Hepatocyte (in vitro differentiated cells): ENCODE results near the gene ZSCAN32. TPM values are rescaled to one million over a fixed set of nuclear protein-coding genes. Genes with fewer than 3 reads are reported as not detected.

Source experiments
- DNase-seq: peaks from one replicate; pipeline ENCODE4 v3.0.0-alpha.2; 2016; ENCODE audit warnings: low spot score
- H2AFZ ChIP-seq: fragments of 200-600 bp; sonication (generic); 2 replicates; pipeline ENCODE4 v1.6.0; 2016; ENCODE audit warnings: antibody characterized with exemption, mild to moderate bottlenecking
- H3K27ac ChIP-seq: fragments of 200-600 bp; sonication (generic); 2 replicates; pipeline ENCODE4 v1.5.1; 2016; ENCODE audit warnings: mild to moderate bottlenecking
- H3K27me3 ChIP-seq: fragments of 200-600 bp; sonication (generic); 2 replicates; pipeline ENCODE4 v1.6.1; 2016
- H3K36me3 ChIP-seq: fragments of 200-600 bp; sonication (generic); replicated peaks from 2 replicates; pipeline ENCODE4 v1.5.1; 2016; ENCODE audit warnings: low read depth; ENCODE audit not compliant: insufficient read depth
- H3K4me1 ChIP-seq: fragments of 200-600 bp; sonication (generic); 2 replicates; pipeline ENCODE4 v1.5.1; 2016; ENCODE audit warnings: mild to moderate bottlenecking, moderate library complexity; ENCODE audit not compliant: insufficient read depth
- H3K4me2 ChIP-seq: fragments of 200-600 bp; sonication (generic); 2 replicates; pipeline ENCODE4 v1.6.0; 2016
- H3K4me3 ChIP-seq: fragments of 200-600 bp; sonication (generic); 2 replicates; pipeline ENCODE4 v1.5.1; 2016; ENCODE audit warnings: mild to moderate bottlenecking
- H3K79me2 ChIP-seq: fragments of 200-600 bp; sonication (generic); 2 replicates; pipeline ENCODE4 v1.6.0; 2017; ENCODE audit warnings: mild to moderate bottlenecking
- H3K9me2 ChIP-seq: fragments of 200-600 bp; sonication (generic); replicated peaks from 2 replicates; pipeline ENCODE4 v1.6.0; 2017; ENCODE audit warnings: mild to moderate bottlenecking; ENCODE audit not compliant: insufficient read depth
- H3K9me3 ChIP-seq: fragments of 200-600 bp; sonication (generic); 2 replicates; pipeline ENCODE4 v1.5.1; 2016; ENCODE audit warnings: low read depth, mild to moderate bottlenecking
- H4K20me1 ChIP-seq: fragments of 200-600 bp; sonication (generic); 2 replicates; pipeline ENCODE4 v1.6.0; 2016; ENCODE audit warnings: mild to moderate bottlenecking; ENCODE audit not compliant: insufficient read depth, poor library complexity, severe bottlenecking
- EZH2 ChIP-seq: fragments of 200-600 bp; sonication (generic); IDR thresholded peaks from 2 replicates; pipeline ENCODE4 v1.6.1; 2016; ENCODE audit warnings: antibody characterized with exemption, mild to moderate bottlenecking, borderline replicate concordance
- EZH2phosphoT487 ChIP-seq: fragments of 200-600 bp; sonication (generic); IDR thresholded peaks from one replicate; pipeline ENCODE4 v1.6.1; 2018; ENCODE audit warnings: antibody characterized with exemption, mild to moderate bottlenecking, low read depth, moderate library complexity; ENCODE audit not compliant: unreplicated experiment, severe bottlenecking
- WGBS: methylation state at CpG from one replicate; pipeline ENCODE4 v1.1.6; 2016; ENCODE audit warnings: low lambda C conversion rate; ENCODE audit errors: missing lambda C conversion rate; 5-methylcytosine and 5-hydroxymethylcytosine counted together
- polyA plus RNA-seq: library from polyadenylated mRNA; unstranded; fragments of >200 nt; fragmentation: Nextera tagmentation; extraction: Ambion mirVana; gene quantifications from 2 replicates; pipeline ENCODE4 v1.2.1, GENCODE V29; 2016
- total RNA-seq: library from RNA; depleted of rRNA; stranded (reverse); fragments of >200 nt; gene quantifications from 2 replicates; pipeline ENCODE4 v1.2.3, GENCODE V29; 2014
- TF ChIP-seq, protein P1 (sequence below): fragments of 200-600 bp; sonication (generic); IDR thresholded peaks from 2 replicates; pipeline ENCODE4 v1.5.1; 2016; ENCODE audit warnings: antibody characterized with exemption, mild to moderate bottlenecking; ENCODE audit not compliant: poor library complexity

Gene ZSCAN32
- total and polyA plus RNA-seq, 2 experiments from 2014 or later, result 6.5 to 9.7 TPM

DNA sequence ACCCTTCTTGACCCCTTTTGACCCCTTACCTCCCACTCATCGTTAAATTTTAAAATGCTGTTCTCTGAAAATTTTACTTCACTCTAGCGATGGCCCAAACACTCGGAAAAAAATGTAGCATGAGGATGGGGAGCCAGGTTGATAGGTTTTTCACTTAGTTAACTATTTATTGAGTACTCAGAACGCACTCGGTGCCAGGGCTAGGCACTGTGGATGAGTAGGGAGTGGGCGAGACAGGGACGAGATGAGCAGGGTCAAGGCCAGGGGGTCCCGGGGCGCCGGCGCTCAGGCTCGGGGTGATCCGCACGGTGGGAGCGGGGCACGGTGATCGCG is 392 bp downstream of the ZSCAN32 start:
- peaks cover 4% of the 10 kb centered on the region for H3K36me3 ChIP-seq
- peak overlapping the region; percentile 79 for H3K27ac ChIP-seq
- H4K20me1 ChIP-seq, result no peaks in the 10 kb centered on the region
- 2% methylated on average over 15 of the region's 18 CpGs for WGBS
- peaks cover 15% of the 10 kb centered on the region for H3K9me3 ChIP-seq
- DNase-seq, result no peak
- H3K4me3 ChIP-seq, result peak overlapping the region; percentile 65
- H2AFZ ChIP-seq, result peak overlapping the region; percentile 77
- no peaks in the 10 kb centered on the region for H3K27me3 ChIP-seq
- TF ChIP-seq, protein P1, sequence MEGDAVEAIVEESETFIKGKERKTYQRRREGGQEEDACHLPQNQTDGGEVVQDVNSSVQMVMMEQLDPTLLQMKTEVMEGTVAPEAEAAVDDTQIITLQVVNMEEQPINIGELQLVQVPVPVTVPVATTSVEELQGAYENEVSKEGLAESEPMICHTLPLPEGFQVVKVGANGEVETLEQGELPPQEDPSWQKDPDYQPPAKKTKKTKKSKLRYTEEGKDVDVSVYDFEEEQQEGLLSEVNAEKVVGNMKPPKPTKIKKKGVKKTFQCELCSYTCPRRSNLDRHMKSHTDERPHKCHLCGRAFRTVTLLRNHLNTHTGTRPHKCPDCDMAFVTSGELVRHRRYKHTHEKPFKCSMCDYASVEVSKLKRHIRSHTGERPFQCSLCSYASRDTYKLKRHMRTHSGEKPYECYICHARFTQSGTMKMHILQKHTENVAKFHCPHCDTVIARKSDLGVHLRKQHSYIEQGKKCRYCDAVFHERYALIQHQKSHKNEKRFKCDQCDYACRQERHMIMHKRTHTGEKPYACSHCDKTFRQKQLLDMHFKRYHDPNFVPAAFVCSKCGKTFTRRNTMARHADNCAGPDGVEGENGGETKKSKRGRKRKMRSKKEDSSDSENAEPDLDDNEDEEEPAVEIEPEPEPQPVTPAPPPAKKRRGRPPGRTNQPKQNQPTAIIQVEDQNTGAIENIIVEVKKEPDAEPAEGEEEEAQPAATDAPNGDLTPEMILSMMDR, result no peak
- TF ChIP-seq EZH2phosphoT487 (no peak), EZH2 (no peak)
- H3K79me2 ChIP-seq, result peaks cover 52% of the 10 kb centered on the region
- H3K4me2 ChIP-seq, result peak overlapping the region; percentile 88
- H3K9me2 ChIP-seq, result no peaks in the 10 kb centered on the region
- H3K4me1 ChIP-seq, result peaks cover 6% of the 10 kb centered on the region

DNA sequence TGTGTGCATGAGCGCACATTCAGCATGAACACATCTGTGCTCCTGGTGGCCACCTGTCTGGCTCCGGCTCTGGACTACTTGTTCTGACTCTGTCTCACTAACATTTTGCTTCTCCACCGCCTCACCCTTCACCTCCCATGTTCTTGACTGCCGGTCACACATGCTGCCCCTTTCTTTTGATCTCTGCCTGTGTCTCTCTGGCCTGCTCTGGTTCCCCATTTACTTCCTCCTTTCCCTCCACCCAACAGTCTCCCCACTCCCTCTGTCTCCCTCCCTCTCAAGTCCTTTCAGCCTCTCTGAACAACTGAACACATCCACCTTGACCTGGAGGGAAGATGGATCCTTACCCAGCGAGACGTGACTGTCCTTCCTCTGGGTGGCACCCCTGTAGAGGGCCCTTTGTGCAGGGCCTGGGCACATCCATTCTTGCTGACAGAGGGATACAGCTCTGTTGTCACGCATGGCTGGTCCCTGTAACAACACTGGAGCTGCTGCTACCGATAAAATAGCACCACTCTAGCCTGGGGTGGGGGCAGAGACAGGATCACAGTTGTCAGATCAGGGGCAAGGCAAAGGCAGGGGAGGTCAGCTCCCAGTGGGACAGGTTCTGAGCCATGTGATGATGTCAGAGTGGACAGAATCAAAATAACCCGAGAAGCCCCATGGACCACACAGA is 11.0 kb downstream of the ZSCAN32 start:
- peaks cover 14% of the 10 kb centered on the region for H3K36me3 ChIP-seq
- DNase-seq, result no peak
- no peak overlapping the region for H2AFZ ChIP-seq
- H3K9me3 ChIP-seq, result peaks cover 13% of the 10 kb centered on the region
- no peak overlapping the region for H3K4me3 ChIP-seq
- no peak overlapping the region for H3K4me2 ChIP-seq
- no peaks in the 10 kb centered on the region for H3K4me1 ChIP-seq
- 90% methylated on average over 9 of the region's 9 CpGs for WGBS
- no peaks in the 10 kb centered on the region for H3K27me3 ChIP-seq
- no peaks in the 10 kb centered on the region for H3K9me2 ChIP-seq
- no peaks in the 10 kb centered on the region for H4K20me1 ChIP-seq
- H3K79me2 ChIP-seq, result peaks cover 7% of the 10 kb centered on the region
- no peak overlapping the region for H3K27ac ChIP-seq
- TF ChIP-seq, protein P1, result no peak
- no peak for TF ChIP-seq EZH2

DNA sequence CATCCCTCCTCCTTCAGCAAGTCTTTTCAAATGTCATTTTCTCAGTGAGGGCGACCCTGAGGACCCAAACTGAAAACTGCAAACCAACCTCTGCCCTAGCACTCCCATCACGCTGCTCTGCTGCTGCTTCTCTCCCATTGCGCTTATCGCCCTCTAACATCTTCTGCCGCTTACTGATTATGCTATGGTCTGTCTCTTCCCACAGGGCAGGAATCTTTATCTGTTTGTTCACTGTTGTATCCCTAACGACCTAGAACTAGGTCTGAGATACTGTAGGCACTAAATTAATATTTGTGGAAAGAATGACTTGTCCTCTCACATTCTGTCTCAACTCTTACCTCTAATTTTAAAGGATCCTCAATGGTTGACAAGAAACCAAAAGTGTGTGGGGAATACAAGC is 12.5 kb downstream of the ZSCAN32 start:
- TF ChIP-seq EZH2phosphoT487, result no peak
- TF ChIP-seq EZH2, result no peak
- TF ChIP-seq, protein P1, result no peak
- no peak for DNase-seq
- Histone ChIP-seq H3K9me2 (no peaks in the 10 kb centered on the region), H3K4me2 (no peak overlapping the region), H3K4me1 (no peaks in the 10 kb centered on the region), H3K27me3 (no peaks in the 10 kb centered on the region), H4K20me1 (no peaks in the 10 kb centered on the region), H3K4me3 (no peak overlapping the region), H3K36me3 (peaks cover 11% of the 10 kb centered on the region), H3K9me3 (peaks cover 26% of the 10 kb centered on the region), H3K27ac (no peak overlapping the region), H2AFZ (no peak overlapping the region), H3K79me2 (peaks cover 7% of the 10 kb centered on the region)
- WGBS, result 97% methylated on average over 6 of the region's 6 CpGs
